Activated CD8-positive, alpha-beta T cell treated with anti-CD3 and anti-CD28 coated beads, Interleukin-2, amount 10 ng/mL, durations not matched to agents 7 days and 5 days (primary cell): ENCODE results near the gene FUT6. TPM values are rescaled to one million over a fixed set of nuclear protein-coding genes. Genes with fewer than 3 reads are reported as not detected.
"Not testable (repeated sequence)": the region's sequence is repeated elsewhere in the genome, so short reads cannot be mapped to it uniquely, and the experiment has no call there.

Source experiments
- ATAC-seq: fragments of 150-1000 bp; cut with Tn5 transposase; one replicate; pipeline ENCODE4 v1.10.0; 2021; ENCODE audit warnings: moderate library complexity
- CTCF ChIA-PET: fragments of 350-600 bp; sonication (Branson Sonifier 250); formaldehyde crosslinking; loops from one replicate; lab custom pipeline; 2021; ENCODE audit warnings: antibody characterized with exemption; lab: Charles Lee
- POLR2A ChIA-PET: fragments of 350-600 bp; sonication (Branson Sonifier 250); formaldehyde crosslinking; loops from one replicate; lab custom pipeline; 2021; ENCODE audit warnings: antibody characterized with exemption; lab: Charles Lee
- DNase-seq: peaks from one replicate; pipeline ENCODE4 v3.0.0-alpha.2; 2020
- H3K27ac Mint-ChIP-seq: one replicate; pipeline ENCODE4 v1.8.0; 2021; ENCODE audit warnings: mild to moderate bottlenecking, mixed read lengths
- H3K27me3 Mint-ChIP-seq: one replicate; pipeline ENCODE4 v1.8.0; 2021; ENCODE audit warnings: low read depth, mixed read lengths
- H3K36me3 Mint-ChIP-seq: one replicate; pipeline ENCODE4 v1.8.0; 2021; ENCODE audit warnings: low read depth, mixed read lengths
- H3K4me1 Mint-ChIP-seq: one replicate; pipeline ENCODE4 v1.8.0; 2021; ENCODE audit warnings: low read depth, mixed read lengths
- H3K4me3 Mint-ChIP-seq: one replicate; pipeline ENCODE4 v1.8.0; 2021; ENCODE audit warnings: mild to moderate bottlenecking, mixed read lengths
- H3K9me3 Mint-ChIP-seq: one replicate; pipeline ENCODE4 v1.8.0; 2022; ENCODE audit warnings: mixed read lengths; ENCODE audit not compliant: insufficient read depth
- total RNA-seq, 2 experiments: library from RNA; stranded (reverse); gene quantifications; one replicate each; pipeline ENCODE4 v1.2.3, GENCODE V29; 2021

FUT6 gene
- total RNA-seq, 2 experiments from 2014 or later: 0.16 to 0.18 TPM

- Mint-ChIP-seq H3K27me3 (no peaks in the 10 kb centered on the region), H3K4me3 (no peak overlapping the region), H3K36me3 (peaks cover 44% of the 10 kb centered on the region), H3K9me3 (no peaks in the 10 kb centered on the region), H3K27ac (no peak overlapping the region), H3K4me1 (peaks cover 16% of the 10 kb centered on the region)
- no peak for DNase-seq
- ChIA-PET CTCF (no interaction called here), POLR2A (no interaction called here)
- no peak for ATAC-seq
Measured at GRCh38 chr19:5787409-5788182, 51.9 kb downstream of the FUT6 start.

GRCh38 chr19:5786593-5787408, 52.7 kb downstream of the FUT6 start:
- Mint-ChIP-seq H3K4me1 (peaks cover 16% of the 10 kb centered on the region), H3K27me3 (no peaks in the 10 kb centered on the region), H3K27ac (no peak overlapping the region), H3K4me3 (no peak overlapping the region), H3K36me3 (peaks cover 44% of the 10 kb centered on the region), H3K9me3 (no peaks in the 10 kb centered on the region)
- CTCF ChIA-PET: no interaction called here
- DNase-seq (no peak), ATAC-seq (no peak)
- POLR2A ChIA-PET: no interaction called here

DNA sequence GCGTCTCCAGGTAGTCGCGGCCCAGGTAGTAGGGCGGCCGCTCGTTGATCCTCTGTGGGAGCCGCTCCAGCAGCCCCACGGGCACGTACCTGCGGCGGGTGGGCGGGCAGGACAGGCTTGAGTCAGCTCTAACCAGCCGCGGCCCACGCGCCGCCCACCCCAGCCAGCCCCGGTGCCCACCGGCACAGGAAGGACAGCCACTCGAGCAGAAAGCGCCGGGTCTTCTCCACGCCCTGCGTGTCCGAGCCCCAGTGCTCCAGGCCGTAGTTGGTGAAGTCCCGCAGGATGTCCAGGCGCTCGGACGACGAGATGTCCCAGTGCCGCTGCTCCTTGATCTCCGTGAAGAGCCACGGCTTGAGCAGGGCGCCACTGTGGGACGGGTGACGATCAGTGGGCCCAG, 54.1 kb downstream of the FUT6 start:
- ATAC-seq: no peak
- DNase-seq: no peak
- no peak overlapping the region for H3K4me3 Mint-ChIP-seq
- no peaks in the 10 kb centered on the region for H3K9me3 Mint-ChIP-seq
- no peak overlapping the region for H3K27ac Mint-ChIP-seq
- peaks cover 36% of the 10 kb centered on the region for H3K36me3 Mint-ChIP-seq
- no peaks in the 10 kb centered on the region for H3K27me3 Mint-ChIP-seq
- ChIA-PET POLR2A (no interaction called here), CTCF (no interaction called here)
- peaks cover 9% of the 10 kb centered on the region for H3K4me1 Mint-ChIP-seq

- H3K9me3 Mint-ChIP-seq: no peaks in the 10 kb centered on the region
- POLR2A ChIA-PET: no interaction called here
- no peak within 1 kb of the TSS for H3K27ac Mint-ChIP-seq
- ATAC-seq (no peak), DNase-seq (no peak)
- H3K27me3 Mint-ChIP-seq: no peaks in the 10 kb centered on the region
- H3K36me3 Mint-ChIP-seq: peaks cover 31% of the 10 kb centered on the region
- no peak within 1 kb of the TSS for H3K4me3 Mint-ChIP-seq
- CTCF ChIA-PET: no interaction called here
- peaks cover 1% of the 10 kb centered on the region for H3K4me1 Mint-ChIP-seq
Measured at GRCh38 chr19:5784581-5785147, 54.8 kb downstream of the FUT6 start, which contains the start of gene PRR22. TSS of gene PRR22 (minus strand) at chr19:5784746. CDS start at chr19:5784660, 86 bp downstream.

DNA sequence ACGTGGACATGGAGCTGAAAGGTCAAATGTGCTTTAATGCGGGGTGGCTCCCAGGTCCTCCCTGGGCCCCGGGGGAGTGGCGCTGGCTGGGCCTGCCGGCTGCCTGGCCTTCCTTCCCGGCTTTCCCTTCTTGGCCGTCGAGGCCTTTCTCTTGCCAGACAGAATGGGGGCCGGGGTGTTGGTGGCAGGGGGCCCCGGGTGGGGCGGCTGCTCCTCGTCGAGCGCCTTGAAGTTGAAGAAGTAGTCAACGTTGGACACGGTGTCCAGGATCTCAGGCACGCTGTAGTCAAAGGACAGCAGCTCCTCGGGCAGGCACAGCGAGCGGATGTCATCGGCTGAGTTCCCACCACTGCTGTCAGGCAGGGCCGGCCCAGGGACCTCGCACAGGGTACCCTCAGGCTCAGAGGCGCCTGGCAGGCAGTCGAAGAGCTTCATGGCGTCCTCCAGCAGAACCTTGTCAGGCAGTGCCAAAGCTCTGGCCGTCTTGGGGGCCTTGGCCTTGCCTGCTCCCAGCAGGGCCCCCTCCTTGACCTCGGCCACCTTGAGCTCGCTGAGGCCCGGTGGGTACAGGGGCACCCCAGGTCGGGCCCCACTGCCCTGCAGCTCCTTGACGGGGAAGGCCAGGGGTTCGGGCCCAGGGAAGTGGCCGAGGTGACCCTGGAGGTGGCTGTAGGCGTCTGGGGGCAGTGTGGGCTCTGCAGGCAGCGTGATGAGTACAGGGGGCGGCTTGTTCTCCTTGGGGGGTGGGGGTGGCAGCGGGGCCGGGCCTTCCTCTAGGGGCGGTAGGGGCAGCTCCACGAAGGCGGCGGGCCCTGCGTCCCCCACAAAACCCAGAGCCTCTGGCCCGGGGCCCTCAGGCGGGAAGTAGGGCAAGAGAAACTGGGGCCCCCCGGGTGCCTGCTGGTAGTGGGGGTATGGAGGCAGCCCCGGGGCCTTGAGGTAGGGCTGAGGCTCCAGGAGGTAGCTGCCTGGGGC, 56.3 kb downstream of the FUT6 start:
- H3K9me3 Mint-ChIP-seq: no peaks in the 10 kb centered on the region
- ChIA-PET CTCF (no interaction called here), POLR2A (no interaction called here)
- no peak overlapping the region for H3K27ac Mint-ChIP-seq
- H3K4me1 Mint-ChIP-seq: no peaks in the 10 kb centered on the region
- no peaks in the 10 kb centered on the region for H3K27me3 Mint-ChIP-seq
- no peak overlapping the region for H3K4me3 Mint-ChIP-seq
- H3K36me3 Mint-ChIP-seq: peaks cover 23% of the 10 kb centered on the region
- no peak for DNase-seq
- ATAC-seq: no peak

GRCh38 chr19:5782322-5782721, 57.2 kb downstream of the FUT6 start:
- peaks cover 17% of the 10 kb centered on the region for H3K36me3 Mint-ChIP-seq
- POLR2A ChIA-PET: no interaction called here
- DNase-seq: no peak
- H3K4me1 Mint-ChIP-seq: no peaks in the 10 kb centered on the region
- CTCF ChIA-PET: no interaction called here
- no peak overlapping the region for H3K4me3 Mint-ChIP-seq
- no peaks in the 10 kb centered on the region for H3K27me3 Mint-ChIP-seq
- no peaks in the 10 kb centered on the region for H3K9me3 Mint-ChIP-seq
- no peak for ATAC-seq
- H3K27ac Mint-ChIP-seq: no peak overlapping the region

GRCh38 chr19:5780916-5781315, 58.6 kb downstream of the FUT6 start:
- ATAC-seq, H3K36me3 Mint-ChIP-seq, CTCF ChIA-PET, H3K4me1 Mint-ChIP-seq, H3K27ac Mint-ChIP-seq, H3K4me3 Mint-ChIP-seq, H3K9me3 Mint-ChIP-seq, DNase-seq, H3K27me3 Mint-ChIP-seq: not testable (repeated sequence)
- POLR2A ChIA-PET: interaction anchor here (1.2 kb wide), 1 partner anchor 10 kb away, joined by 4 read pairs; the partner anchor contains the start of gene DUS3L

Other genes with a start within 250 kb of the FUT6 start
- gene SAFB2, start 216.9 kb downstream of the FUT6 start, total RNA-seq: 10 to 100 TPM; 84.2 to 96.6 TPM
- gene SAFB, start 216.6 kb downstream of the FUT6 start, total RNA-seq: 100 to 1,000 TPM; 116 to 134 TPM
- gene MICOS13, start 159.2 kb downstream of the FUT6 start, total RNA-seq: 10 to 100 TPM; 53.1 to 55.1 TPM
- gene HSD11B1L, start 158.7 kb downstream of the FUT6 start, total RNA-seq: 1 to 10 TPM; 2.0 to 2.1 TPM
- gene RPL36, start 149.4 kb downstream of the FUT6 start, total RNA-seq: 100 to 1,000 TPM; 926 to 951 TPM
- 100 to 1,000 TPM; 114 to 129 TPM for gene LONP1, start 119.6 kb downstream of the FUT6 start, total RNA-seq
- not detected for gene CATSPERD, start 119.1 kb downstream of the FUT6 start, total RNA-seq
- gene PRR22, start 55.0 kb downstream of the FUT6 start, total RNA-seq: 1 to 10 TPM; 5.7 to 6.0 TPM
- 10 to 100 TPM; 56.6 to 66.3 TPM for gene DUS3L, start 48.5 kb downstream of the FUT6 start, total RNA-seq
- not detected for gene NRTN, start 34.6 kb downstream of the FUT6 start, total RNA-seq
- not detected for gene FUT3, start 11.7 kb upstream of the FUT6 start, total RNA-seq
- gene FUT5, start 30.8 kb upstream of the FUT6 start, total RNA-seq: not detected
- gene NDUFA11, start 64.1 kb upstream of the FUT6 start, total RNA-seq: 100 to 1,000 TPM; 225 to 228 TPM
- gene VMAC, start 65.2 kb upstream of the FUT6 start, total RNA-seq: 1 to 10 TPM; 6.2 to 6.8 TPM
- gene CAPS, start 74.6 kb upstream of the FUT6 start, total RNA-seq: 10 to 100 TPM; 11.4 to 12.0 TPM
- gene RANBP3, start 138.4 kb upstream of the FUT6 start, total RNA-seq: 10 to 100 TPM; 82.2 to 93.6 TPM